GM12864 (cell line): ENCODE measurements around the gene LACC1.

Source experiments
- DNase-seq: peaks from one replicate; pipeline ENCODE4 v3.0.0-alpha.2; 2011; ENCODE audit warnings: low read depth
- H3K4me3 ChIP-seq: 2 replicates; pipeline ENCODE4 v1.5.1; 2011; ENCODE audit warnings: mild to moderate bottlenecking, low read depth, low read length, control low read depth
- TF ChIP-seq, protein P1 (sequence below): IDR thresholded peaks from 2 replicates; pipeline ENCODE4 v1.5.1; 2011; ENCODE audit warnings: low read depth, mild to moderate bottlenecking, moderate library complexity, low read length, control low read depth, inconsistent platforms; ENCODE audit errors: missing control alignments

The LACC1 gene

DNA sequence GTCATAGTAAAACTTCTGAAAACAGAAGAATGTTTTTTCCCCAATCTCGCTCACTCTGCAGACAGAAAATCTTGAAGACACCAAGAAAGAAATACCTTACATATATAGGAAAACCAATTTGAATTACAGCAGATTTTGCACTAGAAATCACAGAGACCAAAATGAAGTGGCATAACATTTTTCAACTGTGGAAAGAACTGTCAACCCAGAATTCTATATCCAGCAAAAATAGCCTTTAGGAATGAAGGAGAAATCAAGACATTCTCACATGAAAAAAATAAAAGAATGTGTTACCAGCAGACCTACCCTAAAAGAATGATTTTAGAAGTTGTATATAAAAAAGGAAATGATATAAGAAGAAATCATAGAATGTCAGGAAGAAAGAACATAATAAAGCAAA lies 28.8 kb upstream of the LACC1 start:
- no peak for DNase-seq
- H3K4me3 ChIP-seq, result no peak overlapping the region
- TF ChIP-seq, protein P1, sequence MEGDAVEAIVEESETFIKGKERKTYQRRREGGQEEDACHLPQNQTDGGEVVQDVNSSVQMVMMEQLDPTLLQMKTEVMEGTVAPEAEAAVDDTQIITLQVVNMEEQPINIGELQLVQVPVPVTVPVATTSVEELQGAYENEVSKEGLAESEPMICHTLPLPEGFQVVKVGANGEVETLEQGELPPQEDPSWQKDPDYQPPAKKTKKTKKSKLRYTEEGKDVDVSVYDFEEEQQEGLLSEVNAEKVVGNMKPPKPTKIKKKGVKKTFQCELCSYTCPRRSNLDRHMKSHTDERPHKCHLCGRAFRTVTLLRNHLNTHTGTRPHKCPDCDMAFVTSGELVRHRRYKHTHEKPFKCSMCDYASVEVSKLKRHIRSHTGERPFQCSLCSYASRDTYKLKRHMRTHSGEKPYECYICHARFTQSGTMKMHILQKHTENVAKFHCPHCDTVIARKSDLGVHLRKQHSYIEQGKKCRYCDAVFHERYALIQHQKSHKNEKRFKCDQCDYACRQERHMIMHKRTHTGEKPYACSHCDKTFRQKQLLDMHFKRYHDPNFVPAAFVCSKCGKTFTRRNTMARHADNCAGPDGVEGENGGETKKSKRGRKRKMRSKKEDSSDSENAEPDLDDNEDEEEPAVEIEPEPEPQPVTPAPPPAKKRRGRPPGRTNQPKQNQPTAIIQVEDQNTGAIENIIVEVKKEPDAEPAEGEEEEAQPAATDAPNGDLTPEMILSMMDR, result no peak

DNA sequence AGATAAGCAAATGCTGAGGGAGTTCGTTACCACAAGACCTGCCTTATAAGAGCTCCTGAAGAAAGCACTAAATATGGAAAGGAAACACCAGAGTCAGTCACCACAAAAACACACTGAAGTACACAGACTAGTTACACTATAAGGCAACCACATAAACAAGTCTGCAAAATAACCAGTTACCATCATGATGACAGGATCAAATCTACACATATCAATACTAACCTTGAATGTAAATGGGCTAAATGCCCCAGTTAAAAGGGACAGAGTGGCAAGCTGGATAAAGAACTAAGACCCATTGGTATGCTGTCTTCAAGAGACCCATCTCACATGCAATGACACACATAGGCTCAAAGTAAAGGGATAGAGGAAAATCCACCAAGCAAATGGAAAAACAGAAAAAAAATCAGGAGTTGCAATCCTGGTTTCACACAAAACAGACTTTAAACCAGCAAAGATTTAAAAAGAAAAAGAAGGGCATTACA lies 26.7 kb upstream of the LACC1 start:
- DNase-seq, result no peak
- TF ChIP-seq, protein P1, result no peak
- H3K4me3 ChIP-seq, result no peak overlapping the region

DNA sequence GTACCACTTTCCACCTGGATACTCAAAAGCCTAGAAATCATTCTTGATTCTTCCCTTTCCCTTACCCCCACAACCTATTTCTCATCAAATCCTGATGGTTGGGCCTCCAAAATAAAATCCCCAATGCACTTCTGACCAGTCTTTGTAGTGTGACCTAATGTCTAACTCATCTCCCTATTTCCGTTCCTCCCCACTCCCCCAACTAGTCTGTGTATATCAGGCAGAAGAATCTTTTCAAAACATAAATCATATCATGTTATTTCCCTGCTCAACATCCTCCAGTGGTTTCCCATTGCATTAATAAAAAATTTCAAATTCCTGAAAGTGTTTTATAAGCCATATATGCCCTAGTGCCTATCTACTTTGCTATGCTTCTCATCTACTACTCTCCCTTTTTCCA lies 17.8 kb upstream of the LACC1 start:
- no peak for DNase-seq
- no peak overlapping the region for H3K4me3 ChIP-seq
- TF ChIP-seq, protein P1, result no peak

DNA sequence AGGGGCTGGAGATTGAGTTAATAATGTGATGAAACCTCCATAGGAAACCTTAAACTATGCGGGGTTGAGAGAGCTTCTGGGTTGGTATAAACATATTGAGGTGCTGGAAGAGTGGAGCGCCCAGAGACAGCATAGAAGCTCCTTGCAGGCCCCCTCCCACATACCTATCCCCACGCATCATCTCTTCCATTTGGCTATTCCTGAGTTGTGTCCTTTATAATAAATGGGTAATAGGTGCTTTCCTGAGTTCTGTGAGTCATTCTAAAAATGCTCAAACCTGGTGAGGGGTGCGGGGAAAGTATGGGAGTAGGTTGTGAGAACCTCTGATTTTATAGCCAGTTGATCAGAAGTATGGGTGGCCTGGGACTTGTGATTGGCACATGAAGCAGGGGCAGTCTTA lies 14.8 kb upstream of the LACC1 start:
- H3K4me3 ChIP-seq, result no peak overlapping the region
- TF ChIP-seq, protein P1, result no peak
- DNase-seq, result no peak

DNA sequence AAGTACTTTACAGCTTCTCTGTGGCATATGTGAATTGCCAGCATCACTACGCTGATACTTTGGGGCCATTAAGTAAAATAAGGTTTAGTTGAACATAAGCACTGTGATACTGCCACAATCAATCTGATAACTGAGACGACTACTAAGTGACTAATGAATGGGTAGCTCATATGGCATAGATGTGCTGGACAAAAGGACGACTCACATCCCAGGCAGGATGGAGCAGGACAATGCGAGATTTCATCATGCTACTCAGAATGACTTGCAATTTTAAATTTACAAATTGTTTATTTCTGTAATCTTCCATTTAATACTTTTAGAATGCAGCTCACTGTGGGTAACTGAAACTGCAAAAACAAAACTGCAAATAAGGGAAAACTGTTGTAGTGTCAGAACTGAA lies 13.8 kb upstream of the LACC1 start:
- TF ChIP-seq, protein P1, result no peak
- no peak overlapping the region for H3K4me3 ChIP-seq
- no peak for DNase-seq

DNA sequence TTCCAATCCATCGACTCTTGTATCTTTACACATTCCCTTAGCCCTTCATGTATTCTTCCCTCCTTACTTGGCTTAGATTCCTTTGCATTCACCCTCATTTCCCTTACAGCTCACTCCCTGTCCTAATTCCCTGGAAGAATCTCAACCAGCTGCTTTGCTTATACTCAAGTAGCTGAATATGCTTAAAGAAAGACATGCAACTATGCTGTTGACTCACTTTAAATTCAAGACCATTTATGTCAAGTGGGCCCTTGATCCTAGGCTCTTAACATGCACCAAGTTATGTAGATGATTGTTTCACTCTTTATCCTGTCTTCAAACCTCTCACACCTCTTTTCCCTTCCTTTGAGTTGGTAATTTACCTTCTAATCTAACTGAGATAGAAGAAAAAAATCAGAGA lies 7.5 kb upstream of the LACC1 start:
- no peak for DNase-seq
- TF ChIP-seq, protein P1, result no peak
- H3K4me3 ChIP-seq, result no peak overlapping the region

DNA sequence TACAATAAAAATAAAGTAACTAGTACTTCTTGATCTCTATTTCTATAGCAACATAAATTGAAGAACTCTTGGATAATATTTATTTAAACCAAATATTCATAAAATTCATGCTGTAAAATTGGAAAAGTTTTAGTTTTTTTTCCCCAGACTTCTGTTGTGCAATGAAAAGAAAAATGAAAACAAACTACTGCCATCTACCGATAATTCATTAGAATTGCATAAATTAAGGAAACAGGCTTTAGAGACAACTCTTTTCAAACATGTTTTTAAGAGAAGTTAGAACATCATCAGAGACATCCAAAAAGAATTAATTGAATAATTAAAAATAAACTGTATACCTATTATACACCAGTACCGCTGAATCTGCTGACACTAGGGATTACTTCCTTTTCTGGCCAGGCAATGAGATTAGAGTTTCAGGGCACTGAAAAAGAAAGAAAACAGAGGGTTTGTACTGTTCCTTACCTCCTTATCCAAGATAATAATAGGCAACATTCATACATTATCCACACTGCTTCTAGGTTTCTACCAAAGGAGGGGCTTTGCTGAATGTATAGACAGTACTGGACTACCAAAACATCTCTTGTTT lies 5.1 kb upstream of the LACC1 start:
- H3K4me3 ChIP-seq, result no peak overlapping the region
- DNase-seq, result no peak
- TF ChIP-seq, protein P1, result peak; percentile 23
